Keratinocyte (primary cell): Measurements from ENCODE around the gene FANCC. TPM values are rescaled to one million over a fixed set of nuclear protein-coding genes. Genes with fewer than 3 reads are reported as not detected.

Experiments used
- DNase-seq: peaks from one replicate; pipeline ENCODE4 v3.0.0-alpha.2; 2011; ENCODE audit warnings: low read depth, missing footprints, low spot score
- FAIRE-seq: peaks from 2 replicates; lab custom pipeline; 2011; peaks lifted over from hg19 to GRCh38; lab: Jason Lieb, UNC
- H2AFZ ChIP-seq: 2 replicates; pipeline ENCODE4 v1.6.0; 2012; ENCODE audit warnings: low read length, control low read depth, inconsistent platforms; ENCODE audit not compliant: control insufficient read depth
- H3K27ac ChIP-seq: 2 replicates; pipeline ENCODE4 v1.5.1; 2011; ENCODE audit warnings: low read length; ENCODE audit not compliant: control insufficient read depth, insufficient read depth
- H3K27me3 ChIP-seq: 3 replicates; pipeline ENCODE4 v1.6.0; 2011; ENCODE audit warnings: low read length; ENCODE audit not compliant: control insufficient read depth, insufficient read depth; ENCODE audit errors: extremely low read depth
- H3K36me3 ChIP-seq, 2 experiments: 2 replicates in 1 of 2; 3 replicates in 1 of 2; pipeline ENCODE4 v1.5.1; 2011; ENCODE audit warnings: low read length in 2 of 2, mild to moderate bottlenecking in 1 of 2; ENCODE audit not compliant: control insufficient read depth in 2 of 2, insufficient read depth in 2 of 2; ENCODE audit errors: extremely low read depth in 1 of 2
- H3K4me1 ChIP-seq: 3 replicates; pipeline ENCODE4 v1.5.1; 2011; ENCODE audit warnings: low read length; ENCODE audit not compliant: control insufficient read depth, insufficient read depth; ENCODE audit errors: extremely low read depth
- H3K4me2 ChIP-seq: 3 replicates; pipeline ENCODE4 v1.6.0; 2011; ENCODE audit warnings: low read depth, low read length; ENCODE audit not compliant: control insufficient read depth, insufficient read depth; ENCODE audit errors: extremely low read depth
- H3K4me3 ChIP-seq, 3 experiments: fragments of 200-600 bp in 1 of 3; sonication (generic) in 1 of 3; 2 replicates in 2 of 3; 3 replicates in 1 of 3; pipeline ENCODE4 v1.5.1; 2011 to 2016; ENCODE audit warnings: low read length in 3 of 3, mild to moderate bottlenecking in 3 of 3, control low read depth in 2 of 3, inconsistent platforms in 1 of 3, low read depth in 1 of 3, mixed read lengths in 1 of 3, mixed run types in 1 of 3, moderate library complexity in 1 of 3; ENCODE audit not compliant: control insufficient read depth in 2 of 3, insufficient read depth in 2 of 3; ENCODE audit errors: extremely low read depth in 1 of 3
- H3K79me2 ChIP-seq: 2 replicates; pipeline ENCODE4 v1.6.0; 2012; ENCODE audit warnings: low read length; ENCODE audit not compliant: control insufficient read depth, insufficient read depth
- H3K9ac ChIP-seq: 3 replicates; pipeline ENCODE4 v1.6.0; 2011; ENCODE audit warnings: low read length; ENCODE audit not compliant: control insufficient read depth, insufficient read depth; ENCODE audit errors: extremely low read depth
- H3K9me1 ChIP-seq: 3 replicates; pipeline ENCODE4 v1.6.0; 2011; ENCODE audit warnings: low read length; ENCODE audit not compliant: control insufficient read depth, insufficient read depth; ENCODE audit errors: extremely low read depth
- H3K9me3 ChIP-seq: 2 replicates; pipeline ENCODE4 v1.5.1; 2012; ENCODE audit warnings: low read depth, low read length; ENCODE audit not compliant: control insufficient read depth
- H4K20me1 ChIP-seq: 3 replicates; pipeline ENCODE4 v1.6.0; 2011; ENCODE audit warnings: low read length; ENCODE audit not compliant: control insufficient read depth, insufficient read depth; ENCODE audit errors: extremely low read depth
- EZH2 ChIP-seq: IDR thresholded peaks from one replicate; pipeline ENCODE4 v1.6.1; 2012; ENCODE audit warnings: inconsistent platforms, mild to moderate bottlenecking, low read length, moderate library complexity
- dilution Hi-C: fragments of 300-500 bp; cut with MboI; formaldehyde crosslinking; loops from one replicate; pipeline ENCODE4 v1.7.0; 2020; ENCODE audit warnings: low sequenced_read_pairs; ENCODE audit not compliant: extremely low pct_ligation_motif_present
- polyA plus RNA-seq, 5 experiments: library from polyadenylated mRNA; depleted of rRNA in 3 of 5; stranded (reverse) in 3 of 5; stranded (forward) in 1 of 5; unstranded in 1 of 5; fragments of >200 nt; gene quantifications; 1 replicate in 1 of 5; 2 replicates in 3 of 5; 3 replicates in 1 of 5; pipeline versions ENCODE4 v1.2.1 to v1.2.3, GENCODE V29; 2011 to 2012; ENCODE audit warnings: missing spikeins in 2 of 5, low read depth in 1 of 5, low replicate concordance in 1 of 5
- TF ChIP-seq, protein P1 (sequence below), 3 experiments: IDR thresholded peaks in 1 of 3; conservative IDR thresholded peaks in 1 of 3; optimal IDR thresholded peaks in 1 of 3; 2 replicates in 2 of 3; 3 replicates in 1 of 3; pipeline versions ENCODE3 to v1.5.1; 2011; ENCODE audit warnings: low read length in 3 of 3, mild to moderate bottlenecking in 3 of 3, moderate library complexity in 2 of 3, control low read depth in 1 of 3, inconsistent platforms in 1 of 3; ENCODE audit not compliant: insufficient read depth in 2 of 3; ENCODE audit errors: extremely low read depth in 1 of 3

FANCC gene
- polyA plus RNA-seq, 1 donor (not counting 4 experiments of a cell fraction or from before 2014, with no cell fraction given): 8.3 TPM

- Histone ChIP-seq H3K4me3 (no peak overlapping the region), H3K79me2 (no peaks in the 10 kb centered on the region), H3K9me1 (peaks cover 4% of the 10 kb centered on the region), H3K9ac (no peak overlapping the region), H2AFZ (no peak overlapping the region), H3K4me1 (peaks cover 23% of the 10 kb centered on the region), H3K4me2 (no peak overlapping the region), H3K27me3 (no peaks in the 10 kb centered on the region), H3K36me3 (peaks cover 21 to 33% of the 10 kb centered on the region in 2 experiments), H4K20me1 (no peaks in the 10 kb centered on the region), H3K27ac (no peak overlapping the region), H3K9me3 (no peaks in the 10 kb centered on the region)
- DNase-seq (no peak), FAIRE-seq (no peak)
- TF ChIP-seq EZH2: no peak
- TF ChIP-seq, protein P1, sequence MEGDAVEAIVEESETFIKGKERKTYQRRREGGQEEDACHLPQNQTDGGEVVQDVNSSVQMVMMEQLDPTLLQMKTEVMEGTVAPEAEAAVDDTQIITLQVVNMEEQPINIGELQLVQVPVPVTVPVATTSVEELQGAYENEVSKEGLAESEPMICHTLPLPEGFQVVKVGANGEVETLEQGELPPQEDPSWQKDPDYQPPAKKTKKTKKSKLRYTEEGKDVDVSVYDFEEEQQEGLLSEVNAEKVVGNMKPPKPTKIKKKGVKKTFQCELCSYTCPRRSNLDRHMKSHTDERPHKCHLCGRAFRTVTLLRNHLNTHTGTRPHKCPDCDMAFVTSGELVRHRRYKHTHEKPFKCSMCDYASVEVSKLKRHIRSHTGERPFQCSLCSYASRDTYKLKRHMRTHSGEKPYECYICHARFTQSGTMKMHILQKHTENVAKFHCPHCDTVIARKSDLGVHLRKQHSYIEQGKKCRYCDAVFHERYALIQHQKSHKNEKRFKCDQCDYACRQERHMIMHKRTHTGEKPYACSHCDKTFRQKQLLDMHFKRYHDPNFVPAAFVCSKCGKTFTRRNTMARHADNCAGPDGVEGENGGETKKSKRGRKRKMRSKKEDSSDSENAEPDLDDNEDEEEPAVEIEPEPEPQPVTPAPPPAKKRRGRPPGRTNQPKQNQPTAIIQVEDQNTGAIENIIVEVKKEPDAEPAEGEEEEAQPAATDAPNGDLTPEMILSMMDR (optimal IDR thresholded peaks at IDR 0.05 in 1 of 3, IDR thresholded peaks at IDR 0.05 in 1 of 3, conservative IDR thresholded peaks at IDR 0.05 in 1 of 3; ENCODE audit: extremely low read depth in 1 of 3, insufficient read depth in 2 of 3, low read length in 3 of 3): no peak
- dilution Hi-C loops: no loop called here
Observed at GRCh38 chr9:95088421-95089161, 228.9 kb downstream of the FANCC start.

DNA sequence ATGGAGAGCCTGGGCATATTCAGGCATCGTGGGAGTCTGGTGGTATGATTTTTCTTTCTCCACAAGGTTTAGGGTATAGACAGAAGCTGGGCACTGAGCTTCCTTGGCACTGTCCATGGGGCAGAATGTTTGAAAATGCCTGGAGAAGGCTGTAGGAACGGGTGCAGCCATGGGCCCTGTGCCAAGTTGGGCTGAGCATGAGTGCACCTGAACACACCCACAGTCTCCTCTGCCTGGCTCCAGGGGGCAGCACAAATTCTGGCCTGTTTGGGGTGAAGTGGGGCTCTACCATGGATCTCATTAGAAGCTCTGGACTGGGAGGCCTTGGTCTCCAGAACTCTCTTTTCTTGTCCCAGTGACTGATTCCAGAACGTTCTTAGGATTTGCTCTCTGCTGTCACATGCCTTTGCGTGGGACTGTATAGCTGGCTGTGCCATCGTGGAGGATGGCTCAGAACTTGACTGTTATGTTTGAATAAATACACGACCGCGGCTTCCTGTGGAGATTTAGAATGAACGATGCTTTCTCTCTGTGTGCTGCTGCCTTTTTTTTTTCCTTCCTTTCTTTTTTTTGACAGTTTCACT is 229.8 kb downstream of the FANCC start:
- peaks cover 7% of the 10 kb centered on the region for H3K79me2 ChIP-seq
- FAIRE-seq (peak; percentile 73), DNase-seq (peak; percentile 44)
- H3K4me1 ChIP-seq: peaks cover 18% of the 10 kb centered on the region
- H3K9ac ChIP-seq: no peak overlapping the region
- no peak overlapping the region for H3K27ac ChIP-seq
- no peak overlapping the region for H3K4me3 ChIP-seq
- H3K27me3 ChIP-seq: no peaks in the 10 kb centered on the region
- H2AFZ ChIP-seq: no peak overlapping the region
- TF ChIP-seq, protein P1 (optimal IDR thresholded peaks at IDR 0.05 in 1 of 3, IDR thresholded peaks at IDR 0.05 in 1 of 3, conservative IDR thresholded peaks at IDR 0.05 in 1 of 3; ENCODE audit: extremely low read depth in 1 of 3, insufficient read depth in 2 of 3, low read length in 3 of 3): peak; percentile 32 to 74 (median 57)
- TF ChIP-seq EZH2: no peak
- H3K4me2 ChIP-seq: no peak overlapping the region
- peaks cover 27 to 36% of the 10 kb centered on the region in 2 experiments for H3K36me3 ChIP-seq
- peaks cover 2% of the 10 kb centered on the region for H3K9me1 ChIP-seq
- H3K9me3 ChIP-seq: no peaks in the 10 kb centered on the region
- dilution Hi-C loops: no loop called here
- H4K20me1 ChIP-seq: no peaks in the 10 kb centered on the region
